GM12878 (cell line): Measurements from ENCODE around the gene TMEM63C. TPM values are rescaled to one million over a fixed set of nuclear protein-coding genes. Genes with fewer than 3 reads are reported as not detected.

Experiments
- ATAC-seq: fragments of 200-7000 bp; cut with Tn5 transposase; 3 replicates; pipeline ENCODE4 v1.9.1; 2020; ENCODE audit warnings: mild to moderate bottlenecking, moderate library complexity
- BruUV-seq: library from RNA; stranded (reverse); fragments of 400-500 nt; replicated peaks from 2 replicates; lab custom pipeline; 2021; lab: Mats Ljungman, UMichigan
- CTCF ChIA-PET: fragments of 300-600 bp; sonication (Branson Sonifier 250); formaldehyde crosslinking; extraction: SDS; loops from one replicate; lab custom pipeline; 2021; ENCODE audit warnings: inconsistent platforms; lab: Yijun Ruan, JAX
- POLR2A ChIA-PET: fragments of 350-600 bp; formaldehyde crosslinking; extraction: SDS; loops from one replicate; lab custom pipeline; 2021; ENCODE audit warnings: inconsistent platforms; lab: Charles Lee
- RAD21 ChIA-PET: fragments of 300-600 bp; sonication (Branson Sonifier 250); formaldehyde crosslinking; loops from one replicate; lab custom pipeline; 2023; ENCODE audit warnings: antibody characterized with exemption; ENCODE audit not compliant: unreplicated experiment; lab: Charles Lee
- SMC1A ChIA-PET: fragments of 300-600 bp; sonication (Branson Sonifier 250); formaldehyde crosslinking; loops from one replicate; lab custom pipeline; 2023; ENCODE audit not compliant: unreplicated experiment, uncharacterized antibody; lab: Charles Lee
- DNase-seq: peaks from one replicate; pipeline ENCODE4 v3.0.0-alpha.2; 2011; ENCODE audit warnings: low read depth, low spot score
- FAIRE-seq: peaks from 3 replicates; lab custom pipeline; 2011; peaks lifted over from hg19 to GRCh38; lab: Jason Lieb, UNC
- H2AFZ ChIP-seq: 2 replicates; pipeline ENCODE4 v1.6.0; 2011; ENCODE audit warnings: low read depth, low read length, control low read depth; ENCODE audit not compliant: control insufficient read depth
- H3K27ac ChIP-seq: 2 replicates; pipeline ENCODE4 v1.5.1; 2011; ENCODE audit warnings: control low read depth; ENCODE audit not compliant: control insufficient read depth, insufficient read depth
- H3K27me3 ChIP-seq, 2 experiments: replicated peaks in 1 of 2; 2 replicates each; pipeline versions ENCODE4 v1.6.0 to v1.6.1; 2011; ENCODE audit warnings: low read length in 1 of 2; ENCODE audit not compliant: control insufficient read depth in 2 of 2, insufficient read depth in 2 of 2
- H3K36me3 ChIP-seq, 2 experiments: 2 replicates each; pipeline ENCODE4 v1.5.1; 2011; ENCODE audit warnings: low read length in 1 of 2; ENCODE audit not compliant: control insufficient read depth in 2 of 2, insufficient read depth in 2 of 2
- H3K4me1 ChIP-seq: 2 replicates; pipeline ENCODE4 v1.6.1; 2011; ENCODE audit warnings: mild to moderate bottlenecking, low read length, moderate library complexity, mixed read lengths; ENCODE audit not compliant: control insufficient read depth, insufficient read depth
- H3K4me2 ChIP-seq: 2 replicates; pipeline ENCODE4 v1.6.0; 2011; ENCODE audit warnings: control low read depth; ENCODE audit not compliant: control insufficient read depth, insufficient read depth
- H3K4me3 ChIP-seq: fragments of 200-600 bp; sonication (generic); 2 replicates; pipeline ENCODE4 v1.5.1; 2016
- H3K79me2 ChIP-seq: 2 replicates; pipeline ENCODE4 v1.6.0; 2011; ENCODE audit warnings: low read length; ENCODE audit not compliant: control insufficient read depth, insufficient read depth
- H3K9ac ChIP-seq: 2 replicates; pipeline ENCODE4 v1.8.0; 2011; ENCODE audit warnings: low read length, control low read depth, mixed read lengths; ENCODE audit not compliant: control insufficient read depth, insufficient read depth
- H3K9me3 ChIP-seq: replicated peaks from 3 replicates; pipeline ENCODE4 v1.5.1; 2011; ENCODE audit warnings: mild to moderate bottlenecking, low read length; ENCODE audit not compliant: control insufficient read depth, insufficient read depth
- H4K20me1 ChIP-seq: 2 replicates; pipeline ENCODE4 v1.6.0; 2011; ENCODE audit not compliant: control insufficient read depth, insufficient read depth
- ESRRA ChIP-seq: IDR thresholded peaks from 2 replicates; pipeline ENCODE4 v1.6.1; 2012; ENCODE audit warnings: mild to moderate bottlenecking, low read length, improper control_type of control experiment
- FOXK2 ChIP-seq: fragments of 450-650 bp; IDR thresholded peaks from 2 replicates; pipeline ENCODE4 v1.6.1; 2017; ENCODE audit warnings: mild to moderate bottlenecking, moderate library complexity
- KDM1A ChIP-seq: fragments of 200-600 bp; sonication (generic); IDR thresholded peaks from 2 replicates; pipeline ENCODE4 v1.6.1; 2016; ENCODE audit warnings: borderline replicate concordance
- MEF2B ChIP-seq: fragments of 450-650 bp; IDR thresholded peaks from 2 replicates; pipeline ENCODE4 v1.6.1; 2018; ENCODE audit warnings: mild to moderate bottlenecking, moderate library complexity; ENCODE audit not compliant: partially characterized antibody, poor library complexity, severe bottlenecking
- MXI1 ChIP-seq: fragments of 150-350 bp; IDR thresholded peaks from 2 replicates; pipeline ENCODE4 v1.6.1; 2011; ENCODE audit warnings: low read depth, mild to moderate bottlenecking, inconsistent platforms, low read length, improper control_type of control experiment
- NR2C1 ChIP-seq: fragments of 450-650 bp; IDR thresholded peaks from 2 replicates; pipeline ENCODE4 v1.6.1; 2017; ENCODE audit warnings: antibody characterized with exemption, mild to moderate bottlenecking, moderate library complexity
- SIN3A ChIP-seq: IDR thresholded peaks from 2 replicates; pipeline ENCODE4 v1.6.1; 2012; ENCODE audit warnings: low read depth, low read length, improper control_type of control experiment
- SIX5 ChIP-seq: IDR thresholded peaks from 2 replicates; pipeline ENCODE4 v1.6.1; 2011; ENCODE audit warnings: mild to moderate bottlenecking, low read depth, low read length, moderate library complexity; ENCODE audit not compliant: severe bottlenecking
- SMC3 ChIP-seq: IDR thresholded peaks from 2 replicates; pipeline ENCODE4 v1.6.1; 2011; ENCODE audit warnings: low read length, improper control_type of control experiment, borderline replicate concordance
- SUPT20H ChIP-seq: IDR thresholded peaks from 2 replicates; pipeline ENCODE4 v1.6.1; 2011; ENCODE audit warnings: low read depth, mild to moderate bottlenecking, low read length, moderate library complexity, borderline replicate concordance; ENCODE audit not compliant: control insufficient read depth
- YY1 ChIP-seq: IDR thresholded peaks from 2 replicates; pipeline ENCODE4 v1.6.1; 2011; ENCODE audit warnings: low read depth, mild to moderate bottlenecking, low read length
- ZNF217 ChIP-seq: fragments of 450-650 bp; IDR thresholded peaks from 2 replicates; pipeline ENCODE4 v1.6.1; 2017; ENCODE audit warnings: antibody characterized with exemption, mild to moderate bottlenecking
- WGBS: methylation state at CpG from one replicate; pipeline ENCODE4 v1.1.6; 2016; ENCODE audit warnings: low lambda C conversion rate; ENCODE audit not compliant: insufficient replicate concordance, insufficient coverage; ENCODE audit errors: missing lambda C conversion rate; 5-methylcytosine and 5-hydroxymethylcytosine counted together
- in situ Hi-C: fragments of 300-500 bp; cut with MboI; formaldehyde crosslinking; loops from 9 replicates; pipeline ENCODE4 v1.14.3; 2018; ENCODE audit warnings: mixed read lengths
- intact Hi-C: fragments of 100-400 bp; cut with micrococcal nuclease; formaldehyde crosslinking; loops from one replicate; pipeline ENCODE4 v1.14.2; 2022; ENCODE audit not compliant: unreplicated experiment
- polyA plus RNA-seq, 11 experiments: library from polyadenylated mRNA; depleted of rRNA in 4 of 11; unstranded in 6 of 11; stranded (reverse) in 5 of 11; fragments of >200 nt; fragmentation: Nextera tagmentation in 4 of 11; fragmentation: Illumina TruSeq in 1 of 11; extraction: Ambion mirVana in 4 of 11; extraction: Trizol in 1 of 11; gene quantifications; 1 replicate in 1 of 11; 2 replicates in 10 of 11; pipeline versions ENCODE4 v1.2.1 to v1.2.3, GENCODE V29; 2011 to 2016; ENCODE audit warnings: inconsistent platforms in 2 of 11, missing spikeins in 2 of 11, low read depth in 1 of 11
- total RNA-seq, 4 experiments: library from RNA; depleted of rRNA in 3 of 4; stranded (reverse); fragments of >200 nt in 3 of 4; fragmentation: Illumina TruSeq in 1 of 4; extraction: Trizol in 1 of 4; gene quantifications; 2 replicates each; pipeline versions ENCODE4 v1.2.1 to v1.2.3, GENCODE V29; 2013 to 2021
- TF ChIP-seq, protein P1 (sequence below): fragments of 450-650 bp; IDR thresholded peaks from 2 replicates; pipeline ENCODE4 v1.6.1; 2017; ENCODE audit warnings: mild to moderate bottlenecking, moderate library complexity
- TF ChIP-seq, protein P2 (sequence below): IDR thresholded peaks from 2 replicates; pipeline ENCODE4 v1.6.1; 2012; ENCODE audit warnings: low read depth, low read length, improper control_type of control experiment
- TF ChIP-seq, protein P3 (sequence below): IDR thresholded peaks from 2 replicates; pipeline ENCODE4 v1.6.1; 2012; ENCODE audit warnings: low read depth, low read length, improper control_type of control experiment
- TF ChIP-seq, protein P4 (sequence below): fragments of 450-650 bp; IDR thresholded peaks from 2 replicates; pipeline ENCODE4 v1.6.1; 2016; ENCODE audit warnings: mild to moderate bottlenecking

The TMEM63C gene
- total and polyA plus RNA-seq, 10 of the 15 experiments (the other 5 are each of a cell fraction or from before 2014, with no cell fraction given): 0.06 to 1.3 (median 0.39) TPM; not detected in 4

DNA sequence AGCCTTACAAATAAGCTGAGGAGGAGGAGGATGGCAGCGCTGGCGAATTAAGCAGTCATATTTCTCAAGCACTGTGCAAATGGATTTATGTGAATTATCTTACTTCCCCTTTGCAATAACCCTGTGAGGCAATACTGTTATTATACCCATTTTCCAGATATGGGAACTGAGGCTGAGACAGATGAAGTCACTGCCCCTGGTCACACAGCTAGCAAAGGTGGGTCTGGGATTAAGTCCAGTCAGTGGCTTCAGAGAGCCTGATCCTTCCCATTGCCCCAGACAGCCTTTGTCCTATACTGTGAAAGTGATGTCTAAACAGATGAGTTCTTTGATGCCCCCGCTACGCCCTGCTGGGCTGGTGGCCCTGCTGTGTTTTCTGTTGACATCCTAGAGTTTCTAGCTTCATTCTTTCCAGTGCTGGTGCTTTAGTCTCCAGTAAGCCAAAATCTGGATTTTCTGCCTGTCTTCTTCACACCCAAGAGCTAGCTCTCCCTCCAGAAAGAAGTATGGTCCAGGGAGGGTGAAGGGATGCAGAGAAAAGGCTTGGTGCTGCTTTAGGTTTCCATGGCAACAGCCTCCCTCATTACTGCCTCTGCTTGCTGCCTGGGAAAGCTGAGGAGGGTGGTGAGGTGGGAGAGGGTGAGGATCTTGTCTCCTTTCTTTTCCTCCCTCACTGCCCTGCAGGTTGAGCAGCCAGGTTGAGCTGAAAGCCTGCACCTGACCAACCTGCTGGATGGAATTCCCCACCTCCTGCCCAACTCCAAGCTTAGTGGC is 30.7 kb downstream of the TMEM63C start:
- Histone ChIP-seq H3K27me3 (0 out of 4 replicates have a peak, but pooled peaks cover 0 to 4% of the 10 kb centered on the region in 2 experiments), H3K9ac (no peak overlapping the region), H3K79me2 (no peaks in the 10 kb centered on the region), H3K4me3 (no peak overlapping the region), H4K20me1 (no peaks in the 10 kb centered on the region; the same call in 1 of the 2 replicates), H3K36me3 (no peaks in the 10 kb centered on the region), H3K4me2 (no peak overlapping the region), H3K27ac (no peak overlapping the region), H3K4me1 (no peaks in the 10 kb centered on the region), H2AFZ (no peak overlapping the region), H3K9me3 (no peaks in the 10 kb centered on the region)
- ChIA-PET SMC1A (interaction anchor here (0.9 to 3.1 kb wide), 8 partner anchors 16 to 336 kb away, joined by 3 to 21 read pairs (median 4); no protein-coding TSS in a partner anchor), CTCF (interaction anchor here (0.7 to 5.6 kb wide), 18 partner anchors 8 to 340 kb away, joined by 3 to 73 read pairs (median 6); partner anchors contain the start of gene CIPC), RAD21 (interaction anchor here (1.1 to 3.7 kb wide), 7 partner anchors 60 to 336 kb away, joined by 3 to 29 read pairs (median 4); partner anchors contain the start of gene CIPC), POLR2A (no interaction called here)
- WGBS: 62% methylated on average over 4 of the region's 4 CpGs
- no TSS peak for BruUV-seq
- TF ChIP-seq, protein P1, sequence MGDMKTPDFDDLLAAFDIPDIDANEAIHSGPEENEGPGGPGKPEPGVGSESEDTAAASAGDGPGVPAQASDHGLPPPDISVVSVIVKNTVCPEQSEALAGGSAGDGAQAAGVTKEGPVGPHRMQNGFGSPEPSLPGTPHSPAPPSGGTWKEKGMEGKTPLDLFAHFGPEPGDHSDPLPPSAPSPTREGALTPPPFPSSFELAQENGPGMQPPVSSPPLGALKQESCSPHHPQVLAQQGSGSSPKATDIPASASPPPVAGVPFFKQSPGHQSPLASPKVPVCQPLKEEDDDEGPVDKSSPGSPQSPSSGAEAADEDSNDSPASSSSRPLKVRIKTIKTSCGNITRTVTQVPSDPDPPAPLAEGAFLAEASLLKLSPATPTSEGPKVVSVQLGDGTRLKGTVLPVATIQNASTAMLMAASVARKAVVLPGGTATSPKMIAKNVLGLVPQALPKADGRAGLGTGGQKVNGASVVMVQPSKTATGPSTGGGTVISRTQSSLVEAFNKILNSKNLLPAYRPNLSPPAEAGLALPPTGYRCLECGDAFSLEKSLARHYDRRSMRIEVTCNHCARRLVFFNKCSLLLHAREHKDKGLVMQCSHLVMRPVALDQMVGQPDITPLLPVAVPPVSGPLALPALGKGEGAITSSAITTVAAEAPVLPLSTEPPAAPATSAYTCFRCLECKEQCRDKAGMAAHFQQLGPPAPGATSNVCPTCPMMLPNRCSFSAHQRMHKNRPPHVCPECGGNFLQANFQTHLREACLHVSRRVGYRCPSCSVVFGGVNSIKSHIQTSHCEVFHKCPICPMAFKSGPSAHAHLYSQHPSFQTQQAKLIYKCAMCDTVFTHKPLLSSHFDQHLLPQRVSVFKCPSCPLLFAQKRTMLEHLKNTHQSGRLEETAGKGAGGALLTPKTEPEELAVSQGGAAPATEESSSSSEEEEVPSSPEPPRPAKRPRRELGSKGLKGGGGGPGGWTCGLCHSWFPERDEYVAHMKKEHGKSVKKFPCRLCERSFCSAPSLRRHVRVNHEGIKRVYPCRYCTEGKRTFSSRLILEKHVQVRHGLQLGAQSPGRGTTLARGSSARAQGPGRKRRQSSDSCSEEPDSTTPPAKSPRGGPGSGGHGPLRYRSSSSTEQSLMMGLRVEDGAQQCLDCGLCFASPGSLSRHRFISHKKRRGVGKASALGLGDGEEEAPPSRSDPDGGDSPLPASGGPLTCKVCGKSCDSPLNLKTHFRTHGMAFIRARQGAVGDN: no peak
- no peak for TF ChIP-seq SMC3
- TF ChIP-seq, protein P2, sequence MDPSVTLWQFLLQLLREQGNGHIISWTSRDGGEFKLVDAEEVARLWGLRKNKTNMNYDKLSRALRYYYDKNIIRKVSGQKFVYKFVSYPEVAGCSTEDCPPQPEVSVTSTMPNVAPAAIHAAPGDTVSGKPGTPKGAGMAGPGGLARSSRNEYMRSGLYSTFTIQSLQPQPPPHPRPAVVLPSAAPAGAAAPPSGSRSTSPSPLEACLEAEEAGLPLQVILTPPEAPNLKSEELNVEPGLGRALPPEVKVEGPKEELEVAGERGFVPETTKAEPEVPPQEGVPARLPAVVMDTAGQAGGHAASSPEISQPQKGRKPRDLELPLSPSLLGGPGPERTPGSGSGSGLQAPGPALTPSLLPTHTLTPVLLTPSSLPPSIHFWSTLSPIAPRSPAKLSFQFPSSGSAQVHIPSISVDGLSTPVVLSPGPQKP: no peak
- TF ChIP-seq YY1: no peak
- TF ChIP-seq SUPT20H: no peak
- no peak for TF ChIP-seq NR2C1
- TF ChIP-seq, protein P3, sequence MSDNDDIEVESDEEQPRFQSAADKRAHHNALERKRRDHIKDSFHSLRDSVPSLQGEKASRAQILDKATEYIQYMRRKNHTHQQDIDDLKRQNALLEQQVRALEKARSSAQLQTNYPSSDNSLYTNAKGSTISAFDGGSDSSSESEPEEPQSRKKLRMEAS: no peak
- no peak for TF ChIP-seq SIX5
- TF ChIP-seq KDM1A: no peak
- no peak for TF ChIP-seq MEF2B
- no peak for TF ChIP-seq ESRRA
- no peak for TF ChIP-seq ZNF217
- TF ChIP-seq SIN3A: no peak
- TF ChIP-seq MXI1: no peak
- TF ChIP-seq, protein P4, sequence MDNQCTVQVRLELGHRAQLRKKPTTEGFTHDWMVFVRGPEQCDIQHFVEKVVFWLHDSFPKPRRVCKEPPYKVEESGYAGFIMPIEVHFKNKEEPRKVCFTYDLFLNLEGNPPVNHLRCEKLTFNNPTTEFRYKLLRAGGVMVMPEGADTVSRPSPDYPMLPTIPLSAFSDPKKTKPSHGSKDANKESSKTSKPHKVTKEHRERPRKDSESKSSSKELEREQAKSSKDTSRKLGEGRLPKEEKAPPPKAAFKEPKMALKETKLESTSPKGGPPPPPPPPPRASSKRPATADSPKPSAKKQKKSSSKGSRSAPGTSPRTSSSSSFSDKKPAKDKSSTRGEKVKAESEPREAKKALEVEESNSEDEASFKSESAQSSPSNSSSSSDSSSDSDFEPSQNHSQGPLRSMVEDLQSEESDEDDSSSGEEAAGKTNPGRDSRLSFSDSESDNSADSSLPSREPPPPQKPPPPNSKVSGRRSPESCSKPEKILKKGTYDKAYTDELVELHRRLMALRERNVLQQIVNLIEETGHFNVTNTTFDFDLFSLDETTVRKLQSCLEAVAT: no peak
- no peak for TF ChIP-seq FOXK2
- DNase-seq (no peak), FAIRE-seq (no peak), ATAC-seq (no peak)
- in situ Hi-C loops (no loop called here), intact Hi-C loops (loop anchor here (5.0 kb wide), 1 partner anchor 60 kb away; no protein-coding TSS in a partner anchor)
